Endothelial cell of umbilical vein (primary cell): ENCODE measurements around the gene EHMT1. TPM values are rescaled to one million over a fixed set of nuclear protein-coding genes. Genes with fewer than 3 reads are reported as not detected.

Experiments
- BruUV-seq: library from RNA; stranded (reverse); fragments of 400-500 nt; replicated peaks from 2 replicates; lab custom pipeline; 2021; lab: Mats Ljungman, UMichigan
- CTCF ChIA-PET: fragments of 300-600, 350-600 bp; sonication (Branson Sonifier 250); formaldehyde crosslinking; loops from one replicate; lab custom pipeline; 2021; ENCODE audit warnings: antibody characterized with exemption, inconsistent platforms; lab: Charles Lee
- POLR2A ChIA-PET: fragments of 300-600, 350-600 bp; sonication (Branson Sonifier 250); formaldehyde crosslinking; loops from one replicate; lab custom pipeline; 2021; ENCODE audit warnings: antibody characterized with exemption, inconsistent platforms; lab: Charles Lee
- DNase-seq: peaks from one replicate; pipeline ENCODE4 v3.0.0-alpha.2; 2011; ENCODE audit warnings: low read depth, low spot score
- FAIRE-seq: peaks from 2 replicates; lab custom pipeline; 2011; peaks lifted over from hg19 to GRCh38; lab: Jason Lieb, UNC
- H2AFZ ChIP-seq: 2 replicates; pipeline ENCODE4 v1.6.0; 2012; ENCODE audit warnings: low read depth, low read length, control low read depth, inconsistent platforms
- H3K27ac ChIP-seq: 2 replicates; pipeline ENCODE4 v1.5.1; 2011; ENCODE audit warnings: low read depth, mild to moderate bottlenecking, control low read depth, low read length, moderate library complexity; ENCODE audit not compliant: insufficient read depth
- H3K27me3 ChIP-seq, 2 experiments: 2 replicates each; pipeline versions ENCODE4 v1.6.0 to v1.6.1; 2011; ENCODE audit warnings: low read length in 2 of 2, mixed read lengths in 1 of 2; ENCODE audit not compliant: control insufficient read depth in 2 of 2, insufficient read depth in 2 of 2
- H3K36me3 ChIP-seq, 2 experiments: 2 replicates in 1 of 2; 3 replicates in 1 of 2; pipeline ENCODE4 v1.5.1; 2011; ENCODE audit warnings: low read length in 2 of 2, mild to moderate bottlenecking in 1 of 2, moderate library complexity in 1 of 2; ENCODE audit not compliant: control insufficient read depth in 2 of 2, insufficient read depth in 2 of 2; ENCODE audit errors: extremely low read depth in 1 of 2
- H3K4me1 ChIP-seq: 3 replicates; pipeline ENCODE4 v1.5.1; 2011; ENCODE audit warnings: mild to moderate bottlenecking, low read length; ENCODE audit not compliant: control insufficient read depth, insufficient read depth; ENCODE audit errors: extremely low read depth
- H3K4me2 ChIP-seq: 2 replicates; pipeline ENCODE4 v1.6.1; 2011; ENCODE audit warnings: low read length, control low read depth, mixed read lengths; ENCODE audit not compliant: insufficient read depth
- H3K4me3 ChIP-seq, 3 experiments: fragments of 200-600 bp in 1 of 3; sonication (generic), shearing (Covaris generic) in 1 of 3; replicated peaks in 1 of 3; 2 replicates each; pipeline ENCODE4 v1.5.1; 2011 to 2016; ENCODE audit warnings: control low read depth in 3 of 3, low read length in 3 of 3, mild to moderate bottlenecking in 2 of 3, inconsistent platforms in 1 of 3, low read depth in 1 of 3, moderate library complexity in 1 of 3; ENCODE audit not compliant: insufficient read depth in 1 of 3
- H3K79me2 ChIP-seq: 2 replicates; pipeline ENCODE4 v1.6.0; 2012; ENCODE audit warnings: low read length, inconsistent platforms; ENCODE audit not compliant: control insufficient read depth, insufficient read depth
- H3K9ac ChIP-seq: replicated peaks from 2 replicates; pipeline ENCODE3; 2011; ENCODE audit warnings: low read length, control low read depth; ENCODE audit not compliant: insufficient read depth; ENCODE audit errors: extremely low read depth
- H3K9me1 ChIP-seq: replicated peaks from 3 replicates; pipeline ENCODE4 v1.6.0; 2011; ENCODE audit warnings: mild to moderate bottlenecking, low read length; ENCODE audit not compliant: control insufficient read depth, insufficient read depth; ENCODE audit errors: extremely low read depth
- H3K9me3 ChIP-seq: replicated peaks from 2 replicates; pipeline ENCODE4 v1.5.1; 2012; ENCODE audit warnings: low read length, inconsistent platforms; ENCODE audit not compliant: control insufficient read depth, insufficient read depth
- H4K20me1 ChIP-seq: replicated peaks from 2 replicates; pipeline ENCODE3; 2011; ENCODE audit warnings: mild to moderate bottlenecking, low read length; ENCODE audit not compliant: control insufficient read depth, insufficient read depth; ENCODE audit errors: extremely low read depth
- CTCF ChIP-seq, 2 donors: IDR thresholded peaks; 1 replicate in 1 of 2; 2 replicates in 1 of 2; pipeline ENCODE4 v1.5.1; 2011; ENCODE audit warnings: low read length in 2 of 2, mild to moderate bottlenecking in 2 of 2, moderate library complexity in 2 of 2, control low read depth in 1 of 2, inconsistent platforms in 1 of 2, low read depth in 1 of 2; ENCODE audit not compliant: insufficient read depth in 1 of 2; ENCODE audit errors: extremely low read depth in 1 of 2
- EZH2 ChIP-seq: IDR thresholded peaks from 2 replicates; pipeline ENCODE4 v1.6.1; 2012; ENCODE audit warnings: borderline replicate concordance, low read depth, mild to moderate bottlenecking, moderate library complexity, low read length, inconsistent platforms; ENCODE audit not compliant: severe bottlenecking
- FOS ChIP-seq: IDR thresholded peaks from 2 replicates; pipeline ENCODE4 v1.6.1; 2011; ENCODE audit warnings: mild to moderate bottlenecking, low read length, moderate library complexity, borderline replicate concordance; ENCODE audit not compliant: insufficient read depth
- GATA2 ChIP-seq: IDR thresholded peaks from 2 replicates; pipeline ENCODE4 v1.7.0; 2011; ENCODE audit warnings: low read depth, mild to moderate bottlenecking, moderate library complexity, mixed read lengths, low read length; ENCODE audit not compliant: insufficient read length, insufficient read depth
- JUN ChIP-seq: IDR thresholded peaks from 2 replicates; pipeline ENCODE4 v1.6.1; 2011; ENCODE audit warnings: borderline replicate concordance, low read depth; ENCODE audit not compliant: insufficient read length, insufficient read depth
- MAX ChIP-seq: IDR thresholded peaks from 2 replicates; pipeline ENCODE4 v1.6.1; 2011; ENCODE audit not compliant: insufficient read depth, insufficient read length
- MYC ChIP-seq: IDR thresholded peaks from one replicate; pipeline ENCODE4 v1.6.1; 2011; ENCODE audit warnings: mild to moderate bottlenecking, low read depth, low read length
- POLR2A ChIP-seq: IDR thresholded peaks from 2 replicates; pipeline ENCODE4 v1.6.1; 2012; ENCODE audit warnings: low read depth, mild to moderate bottlenecking, control low read depth, low read length
- POLR2AphosphoS5 ChIP-seq: IDR thresholded peaks from 2 replicates; pipeline ENCODE4 v1.6.1; 2012; ENCODE audit warnings: low read depth, mild to moderate bottlenecking, control low read depth, low read length, moderate library complexity; ENCODE audit not compliant: insufficient read depth
- dilution Hi-C: fragments of 300-500 bp; cut with MboI; formaldehyde crosslinking; loops from one replicate; pipeline ENCODE4 v1.15.0; 2019; ENCODE audit warnings: low sequenced_read_pairs; ENCODE audit not compliant: extremely low pct_ligation_motif_present
- intact Hi-C: fragments of 100-400 bp; cut with micrococcal nuclease; formaldehyde crosslinking; loops from one replicate; pipeline ENCODE4 v1.10.0; 2022
- polyA plus RNA-seq, 4 experiments: library from polyadenylated mRNA; depleted of rRNA in 3 of 4; stranded (reverse) in 3 of 4; unstranded in 1 of 4; fragments of >200 nt; gene quantifications; 2 replicates each; pipeline versions ENCODE4 v1.2.1 to v1.2.3, GENCODE V29; 2011 to 2012; ENCODE audit warnings: missing spikeins in 1 of 4
- total RNA-seq: library from RNA; stranded (reverse); gene quantifications from 2 replicates; pipeline ENCODE4 v1.2.3, GENCODE V29; 2021

The EHMT1 gene
- total and polyA plus RNA-seq, 2 donors (not counting 3 experiments of a cell fraction or from before 2014, with no cell fraction given), result 48.2 to 104 TPM

- Histone ChIP-seq H3K9ac (no peak overlapping the region), H3K9me1 (no peaks in the 10 kb centered on the region), H3K36me3 (peaks cover 9 to 23% of the 10 kb centered on the region in 2 experiments), H3K9me3 (no peaks in the 10 kb centered on the region), H3K4me2 (no peak overlapping the region), H3K4me1 (no peaks in the 10 kb centered on the region), H3K79me2 (no peaks in the 10 kb centered on the region), H4K20me1 (no peaks in the 10 kb centered on the region), H3K27ac (no peak overlapping the region), H2AFZ (no peak overlapping the region), H3K27me3 (no peaks in the 10 kb centered on the region), H3K4me3 (no peak overlapping the region)
- dilution Hi-C loops, result no loop called here
- DNase-seq (no peak), FAIRE-seq (no peak)
- CTCF ChIA-PET, result interaction anchor here (1.2 kb wide), 1 partner anchor 100 kb away, joined by 10 read pairs; no protein-coding TSS in a partner anchor
- TF ChIP-seq POLR2AphosphoS5 (no peak), FOS (no peak), CTCF (IDR thresholded peaks at IDR 0.05; ENCODE audit: extremely low read depth in 1 of 2, insufficient read depth in 1 of 2, low read depth in 1 of 2, low read length in 2 of 2) (peak in 1 of 2 donors; percentile 10)
- POLR2A ChIA-PET, result no interaction called here
- intact Hi-C loops, result no loop called here
- no TSS peak for BruUV-seq
These were observed 153.6 kb downstream of the EHMT1 start for GRCh38 chr9:137772281-137772873.

DNA sequence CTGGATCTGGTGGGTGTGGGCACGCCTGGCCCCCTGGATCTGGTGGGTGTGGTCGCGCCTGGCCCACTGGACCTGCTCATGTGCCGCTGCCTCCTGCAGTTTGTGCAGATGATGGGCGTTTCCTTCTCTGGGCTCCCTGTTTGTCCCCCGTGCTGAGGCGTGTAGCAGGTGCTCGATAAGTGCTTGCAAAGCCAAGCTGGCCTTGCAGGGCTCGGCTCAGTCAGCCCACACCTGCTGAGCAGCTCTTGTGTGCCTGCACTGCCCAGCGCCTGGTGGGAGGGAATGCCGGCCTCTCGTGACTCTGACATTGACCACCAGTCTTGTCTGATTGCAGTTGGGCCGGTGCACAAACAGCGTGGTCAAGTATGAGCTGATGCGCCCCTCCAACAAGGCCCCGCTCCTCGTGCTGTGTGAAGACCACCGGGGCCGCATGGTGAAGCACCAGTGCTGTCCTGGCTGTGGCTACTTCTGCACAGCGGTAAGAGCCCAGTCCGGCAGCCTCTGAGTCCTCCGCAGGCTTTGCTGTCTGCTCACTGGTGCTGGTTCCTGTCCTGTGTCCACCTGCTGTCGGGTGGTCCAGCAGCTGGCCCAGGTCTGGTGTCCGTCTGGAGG, 156.1 kb downstream of the EHMT1 start:
- intact Hi-C loops, result no loop called here
- POLR2A ChIA-PET, result no interaction called here

More for the DNA sequence above, 156.1 kb downstream of the EHMT1 start:
- Histone ChIP-seq H3K27me3 (no peaks in the 10 kb centered on the region), H3K36me3 (peaks cover 12 to 45% of the 10 kb centered on the region in 2 experiments), H3K4me3 (no peak overlapping the region), H3K9me3 (no peaks in the 10 kb centered on the region), H3K4me2 (no peak overlapping the region), H3K79me2 (no peaks in the 10 kb centered on the region), H2AFZ (no peak overlapping the region), H3K9me1 (no peaks in the 10 kb centered on the region), H3K4me1 (no peaks in the 10 kb centered on the region), H3K27ac (no peak overlapping the region), H3K9ac (no peak overlapping the region), H4K20me1 (no peaks in the 10 kb centered on the region)
- no TSS peak for BruUV-seq
- TF ChIP-seq POLR2AphosphoS5, result no peak
- no peak for TF ChIP-seq FOS
- no peak for TF ChIP-seq EZH2
- TF ChIP-seq CTCF (IDR thresholded peaks at IDR 0.05; ENCODE audit: extremely low read depth in 1 of 2, insufficient read depth in 1 of 2, low read depth in 1 of 2, low read length in 2 of 2), result no peak
- no peak for TF ChIP-seq MYC
- TF ChIP-seq MAX, result no peak
- no peak for TF ChIP-seq JUN
- TF ChIP-seq GATA2, result no peak
- TF ChIP-seq POLR2A, result no peak
- FAIRE-seq (no peak), DNase-seq (no peak)
- dilution Hi-C loops, result no loop called here
- CTCF ChIA-PET, result no interaction called here
